Measurements from ENCODE around the gene CDC26. TPM values are rescaled to one million over a fixed set of nuclear protein-coding genes. Genes with fewer than 3 reads are reported as not detected.
"Not testable (repeated sequence)": the region's sequence is repeated elsewhere in the genome, so short reads cannot be mapped to it uniquely, and the experiment has no call there.

The CDC26 gene
- total and polyA plus RNA-seq, 3 experiments from 2014 or later: 51.1 to 171 (median 56.5) TPM

- Histone ChIP-seq H3K27ac (ENCODE audit: low read depth, low read length) (no peak overlapping the region), H3K27me3 (ENCODE audit: insufficient read depth, low read length, poor library complexity, severe bottlenecking) (no peaks in the 10 kb centered on the region), H3K36me3 (ENCODE audit: insufficient read depth, low read length) (peaks cover 6% of the 10 kb centered on the region), H3K4me1 (ENCODE audit: insufficient read depth, low read length) (no peaks in the 10 kb centered on the region), H3K4me3 (ENCODE audit: low read length) (no peak overlapping the region), H3K9me3 (ENCODE audit: low read length) (no peaks in the 10 kb centered on the region)
- Mint-ChIP-seq H3K36me3 (peaks cover 5 to 52% (median 17%) of the 10 kb centered on the region in 3 donors), H3K27me3 (peaks cover 0 to 2% of the 10 kb centered on the region in 2 donors), H3K4me1 (no peaks in the 10 kb centered on the region), H3K4me3 (no peak overlapping the region), H3K9me3 (no peaks in the 10 kb centered on the region), H3K27ac (peak overlapping the region in 1 of 8 donors; percentile 32)
- POLR2A ChIA-PET: no interaction called here
- CTCF ChIA-PET: interaction anchor here (2.5 kb wide), 1 partner anchor 12 kb away, joined by 10 read pairs; no protein-coding TSS in a partner anchor
- no peak for DNase-seq
Observed at GRCh38 chr9:113261917-113262671, 13.3 kb downstream of the CDC26 start.

DNA sequence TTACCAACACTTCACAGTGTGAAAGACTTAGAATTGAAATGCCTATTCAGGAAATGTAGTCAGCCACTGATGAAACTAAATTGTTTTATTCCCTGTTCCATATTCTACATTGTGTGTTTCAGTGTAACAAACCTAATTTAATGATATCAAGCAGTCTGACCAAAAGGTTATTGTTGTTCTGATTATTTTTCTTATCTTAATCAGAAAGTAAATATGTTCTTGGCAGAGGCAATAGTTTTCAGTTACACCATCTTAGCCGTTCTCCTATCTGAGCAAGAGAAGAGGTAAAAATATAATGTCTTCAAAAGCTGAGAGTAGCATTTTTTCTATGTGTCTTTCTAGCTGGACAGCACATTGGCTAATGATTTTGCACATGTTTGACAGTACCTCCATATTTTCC, 17.1 kb downstream of the CDC26 start:
- no peak for DNase-seq
- H3K27me3 ChIP-seq (ENCODE audit: insufficient read depth, low read length, poor library complexity, severe bottlenecking): no peaks in the 10 kb centered on the region
- peaks cover 5 to 41% (median 16%) of the 10 kb centered on the region in 3 donors for H3K36me3 Mint-ChIP-seq
- H3K36me3 ChIP-seq (ENCODE audit: insufficient read depth, low read length): peaks cover 6% of the 10 kb centered on the region
- no peaks in the 10 kb centered on the region for H3K4me1 ChIP-seq (ENCODE audit: insufficient read depth, low read length)
- no peaks in the 10 kb centered on the region for H3K9me3 Mint-ChIP-seq
- ChIA-PET POLR2A (no interaction called here), CTCF (no interaction called here)
- peak overlapping the region in 1 of 8 donors; percentile 2 for H3K27ac Mint-ChIP-seq
- H3K9me3 ChIP-seq (ENCODE audit: low read length): no peaks in the 10 kb centered on the region
- H3K4me1 Mint-ChIP-seq: no peaks in the 10 kb centered on the region
- H3K4me3 ChIP-seq (ENCODE audit: low read length): no peak overlapping the region
- H3K27me3 Mint-ChIP-seq: peaks cover 0 to under 1% of the 10 kb centered on the region in 2 donors
- H3K27ac ChIP-seq (ENCODE audit: low read depth, low read length): no peak overlapping the region
- H3K4me3 Mint-ChIP-seq: no peak overlapping the region

DNA sequence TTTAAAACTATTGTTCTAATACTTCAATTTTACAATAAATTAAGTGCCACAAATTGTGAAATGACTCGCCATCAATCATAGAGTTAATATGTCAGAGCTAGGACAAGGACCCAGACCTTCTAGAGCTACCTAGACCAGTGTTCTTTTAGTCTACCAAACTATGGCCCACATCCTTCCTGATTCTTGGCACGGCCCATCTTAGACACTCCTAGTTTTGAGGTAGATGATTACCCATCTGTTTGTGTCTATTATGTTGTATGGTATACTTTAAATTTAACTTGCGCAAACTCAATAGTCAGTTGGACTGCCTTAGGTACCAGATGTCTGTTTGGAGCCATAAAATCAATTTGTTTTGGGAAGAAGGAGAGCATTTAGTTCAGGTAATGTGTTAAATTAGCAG, 17.5 kb downstream of the CDC26 start:
- Mint-ChIP-seq H3K4me1 (no peaks in the 10 kb centered on the region), H3K9me3 (no peaks in the 10 kb centered on the region), H3K36me3 (peaks cover 5 to 41% (median 16%) of the 10 kb centered on the region in 3 donors), H3K27me3 (no peaks in the 10 kb centered on the region), H3K4me3 (no peak overlapping the region), H3K27ac (peak overlapping the region in 2 of 8 donors; percentile 5 to 29)
- Histone ChIP-seq H3K36me3 (ENCODE audit: insufficient read depth, low read length) (peaks cover 6% of the 10 kb centered on the region), H3K27ac (ENCODE audit: low read depth, low read length) (no peak overlapping the region), H3K9me3 (ENCODE audit: low read length) (no peaks in the 10 kb centered on the region), H3K4me3 (ENCODE audit: low read length) (no peak overlapping the region), H3K4me1 (ENCODE audit: insufficient read depth, low read length) (no peaks in the 10 kb centered on the region), H3K27me3 (ENCODE audit: insufficient read depth, low read length, poor library complexity, severe bottlenecking) (no peaks in the 10 kb centered on the region)
- CTCF ChIA-PET: interaction anchor here (1.1 kb wide), 1 partner anchor 17 kb away, joined by 6 read pairs; no protein-coding TSS in a partner anchor
- no peak for DNase-seq
- POLR2A ChIA-PET: no interaction called here

DNA sequence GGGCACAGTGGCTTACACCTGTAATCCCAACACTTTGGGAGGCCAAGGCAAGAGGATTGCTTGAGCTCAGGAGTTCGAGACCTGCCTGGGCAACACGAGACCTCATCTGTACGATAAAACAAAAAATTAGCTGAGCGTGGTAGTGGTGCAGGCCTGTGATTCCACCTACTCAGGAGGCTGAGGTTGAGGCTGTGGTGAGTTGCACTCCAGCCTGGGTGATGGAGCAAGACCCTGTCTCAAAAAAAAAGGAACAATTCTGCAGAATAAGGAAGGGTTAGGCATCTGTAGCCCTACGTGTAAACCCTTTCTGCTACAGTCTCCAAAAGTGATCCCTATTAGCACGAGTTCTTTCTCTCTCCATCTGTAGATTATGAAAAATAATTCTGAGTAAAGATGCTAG, 19.9 kb downstream of the CDC26 start:
- Mint-ChIP-seq H3K27ac (peak overlapping the region in 1 of 8 donors; percentile 36), H3K9me3 (peaks cover 0 to 3% (median 0%) of the 10 kb centered on the region in 5 donors), H3K4me1 (no peaks in the 10 kb centered on the region), H3K4me3 (no peak overlapping the region), H3K36me3 (peaks cover 8 to 28% (median 10%) of the 10 kb centered on the region in 3 donors), H3K27me3 (no peaks in the 10 kb centered on the region)
- CTCF ChIA-PET: interaction anchor here (1.3 kb wide), 1 partner anchor 19 kb away, joined by 5 read pairs; the partner anchor contains the start of gene CDC26
- POLR2A ChIA-PET: no interaction called here
- no peak overlapping the region for H3K4me3 ChIP-seq (ENCODE audit: low read length)
- H3K27ac ChIP-seq (ENCODE audit: low read depth, low read length): no peak overlapping the region
- H3K4me1 ChIP-seq (ENCODE audit: insufficient read depth, low read length): no peaks in the 10 kb centered on the region
- DNase-seq: no peak
- no peaks in the 10 kb centered on the region for H3K27me3 ChIP-seq (ENCODE audit: insufficient read depth, low read length, poor library complexity, severe bottlenecking)
- peaks cover 6% of the 10 kb centered on the region for H3K36me3 ChIP-seq (ENCODE audit: insufficient read depth, low read length)
- H3K9me3 ChIP-seq (ENCODE audit: low read length): no peaks in the 10 kb centered on the region

GRCh38 chr9:113254991-113255390, 20.4 kb downstream of the CDC26 start:
- H3K9me3 Mint-ChIP-seq: peaks cover 0 to 3% (median 0%) of the 10 kb centered on the region in 5 donors
- DNase-seq: no peak
- H3K4me3 ChIP-seq (ENCODE audit: low read length): no peak overlapping the region
- H3K27me3 ChIP-seq (ENCODE audit: insufficient read depth, low read length, poor library complexity, severe bottlenecking): no peaks in the 10 kb centered on the region
- H3K36me3 ChIP-seq (ENCODE audit: insufficient read depth, low read length): peaks cover 4% of the 10 kb centered on the region
- H3K4me1 ChIP-seq (ENCODE audit: insufficient read depth, low read length): no peaks in the 10 kb centered on the region
- H3K27ac Mint-ChIP-seq: no peak overlapping the region
- H3K36me3 Mint-ChIP-seq: peaks cover 5 to 24% (median 6%) of the 10 kb centered on the region in 3 donors
- H3K4me1 Mint-ChIP-seq: no peaks in the 10 kb centered on the region
- CTCF ChIA-PET: interaction anchor here (1.3 kb wide), 1 partner anchor 19 kb away, joined by 5 read pairs; the partner anchor contains the start of gene CDC26
- H3K27ac ChIP-seq (ENCODE audit: low read depth, low read length): no peak overlapping the region
- H3K4me3 Mint-ChIP-seq: no peak overlapping the region
- no peaks in the 10 kb centered on the region for H3K9me3 ChIP-seq (ENCODE audit: low read length)
- H3K27me3 Mint-ChIP-seq: no peaks in the 10 kb centered on the region
- POLR2A ChIA-PET: no interaction called here

DNA sequence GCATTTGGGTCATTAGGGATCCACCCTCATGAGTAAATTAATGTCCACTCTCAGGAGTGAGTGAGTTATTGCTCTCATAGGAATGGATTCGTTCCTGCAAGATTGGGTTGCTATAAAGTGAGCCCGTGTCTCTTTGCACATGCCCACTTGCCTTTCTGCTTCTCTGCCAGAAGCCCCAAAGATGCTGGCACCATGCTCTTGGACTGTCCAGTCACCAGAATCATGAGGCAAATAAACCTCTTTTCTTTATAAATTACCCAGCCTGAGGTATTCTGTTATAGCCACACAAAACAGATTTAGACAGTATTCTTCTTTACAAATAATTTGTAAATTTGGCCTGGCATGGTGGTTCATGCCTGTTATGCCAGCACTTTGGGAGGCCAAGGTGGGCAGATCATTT, 24.6 kb downstream of the CDC26 start:
- H3K36me3 ChIP-seq (ENCODE audit: insufficient read depth, low read length): no peaks in the 10 kb centered on the region
- Mint-ChIP-seq H3K4me3 (no peak overlapping the region), H3K4me1 (no peaks in the 10 kb centered on the region), H3K27me3 (no peaks in the 10 kb centered on the region), H3K9me3 (peaks cover 0 to 3% (median 2%) of the 10 kb centered on the region in 5 donors), H3K27ac (no peak overlapping the region), H3K36me3 (peaks cover 0 to 9% (median 1%) of the 10 kb centered on the region in 3 donors)
- DNase-seq: no peak
- no peak overlapping the region for H3K4me3 ChIP-seq (ENCODE audit: low read length)
- H3K9me3 ChIP-seq (ENCODE audit: low read length): no peaks in the 10 kb centered on the region
- POLR2A ChIA-PET: no interaction called here
- H3K4me1 ChIP-seq (ENCODE audit: insufficient read depth, low read length): no peaks in the 10 kb centered on the region
- H3K27ac ChIP-seq (ENCODE audit: low read depth, low read length): no peak overlapping the region
- H3K27me3 ChIP-seq (ENCODE audit: insufficient read depth, low read length, poor library complexity, severe bottlenecking): no peaks in the 10 kb centered on the region
- CTCF ChIA-PET: no interaction called here

DNA sequence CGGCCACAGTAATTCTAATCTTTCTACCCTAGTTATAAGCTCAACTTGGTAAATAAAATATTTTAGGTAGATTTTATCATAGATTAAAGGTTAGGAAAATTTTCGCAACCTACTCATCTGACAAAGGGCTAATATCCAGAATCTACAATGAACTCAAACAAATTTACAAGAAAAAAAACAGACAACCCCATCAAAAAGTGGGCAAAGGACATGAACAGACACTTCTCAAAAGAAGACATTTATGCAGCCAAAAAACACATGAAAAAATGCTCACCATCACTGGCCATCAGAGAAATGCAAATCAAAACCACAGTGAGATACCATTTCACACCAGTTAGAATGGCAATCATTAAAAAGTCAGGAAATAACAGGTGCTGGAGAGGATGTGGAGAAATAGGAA, 25.7 kb downstream of the CDC26 start:
- H3K4me3 Mint-ChIP-seq; H3K36me3 ChIP-seq (ENCODE audit: insufficient read depth, low read length); H3K36me3 Mint-ChIP-seq; H3K27me3 Mint-ChIP-seq; DNase-seq; CTCF ChIA-PET; H3K27me3 ChIP-seq (ENCODE audit: insufficient read depth, low read length, poor library complexity, severe bottlenecking); H3K4me1 Mint-ChIP-seq; H3K9me3 ChIP-seq (ENCODE audit: low read length); H3K4me1 ChIP-seq (ENCODE audit: insufficient read depth, low read length); H3K9me3 Mint-ChIP-seq; H3K27ac ChIP-seq (ENCODE audit: low read depth, low read length); H3K27ac Mint-ChIP-seq; H3K4me3 ChIP-seq (ENCODE audit: low read length): not testable (repeated sequence)
- POLR2A ChIA-PET: interaction anchor here (0.6 kb wide), 1 partner anchor 116 kb away, joined by 3 read pairs; no protein-coding TSS in a partner anchor

DNA sequence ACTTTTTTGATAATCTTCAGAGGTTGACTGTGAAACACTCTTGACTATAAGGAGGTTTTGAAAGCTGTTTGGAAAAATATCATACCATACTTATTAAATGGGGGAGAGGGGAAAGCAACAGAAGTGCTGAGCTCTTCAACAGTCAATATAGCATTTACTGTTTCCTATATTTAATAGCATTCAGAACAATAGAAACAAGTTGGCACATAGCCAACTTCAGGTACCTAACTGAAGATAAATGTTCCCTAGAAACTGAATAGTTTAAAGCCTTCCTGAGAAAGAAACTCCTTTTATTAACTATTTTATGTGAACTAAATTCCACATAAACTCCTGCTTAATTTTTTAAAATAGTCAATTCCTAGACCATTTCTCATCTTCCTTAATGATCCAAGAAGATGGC, 27.7 kb downstream of the CDC26 start:
- H3K27ac Mint-ChIP-seq: no peak overlapping the region
- H3K27me3 Mint-ChIP-seq: no peaks in the 10 kb centered on the region
- Histone ChIP-seq H3K27me3 (ENCODE audit: insufficient read depth, low read length, poor library complexity, severe bottlenecking) (no peaks in the 10 kb centered on the region), H3K4me3 (ENCODE audit: low read length) (no peak overlapping the region), H3K4me1 (ENCODE audit: insufficient read depth, low read length) (no peaks in the 10 kb centered on the region), H3K27ac (ENCODE audit: low read depth, low read length) (no peak overlapping the region), H3K9me3 (ENCODE audit: low read length) (no peaks in the 10 kb centered on the region), H3K36me3 (ENCODE audit: insufficient read depth, low read length) (no peaks in the 10 kb centered on the region)
- H3K9me3 Mint-ChIP-seq: peaks cover 0 to 3% (median 2%) of the 10 kb centered on the region in 5 donors
- no peaks in the 10 kb centered on the region for H3K4me1 Mint-ChIP-seq
- DNase-seq: no peak
- H3K4me3 Mint-ChIP-seq: no peak overlapping the region
- CTCF ChIA-PET: no interaction called here
- peaks cover 0 to 9% (median 1%) of the 10 kb centered on the region in 3 donors for H3K36me3 Mint-ChIP-seq
- POLR2A ChIA-PET: no interaction called here

Data from CD8-positive, alpha-beta memory T cell (primary cell).